NK-92 treated with Interleukin-12 subunit alpha and Interleukin-12 subunit beta, amount 100 ng/mL, for 24 hours (cell line): Measurements from ENCODE around the gene RNF212.

Experiments
- DNase-seq: peaks from one replicate; lab custom pipeline; 2025; lab: John Stamatoyannopoulos, UW

The RNF212 gene

DNA sequence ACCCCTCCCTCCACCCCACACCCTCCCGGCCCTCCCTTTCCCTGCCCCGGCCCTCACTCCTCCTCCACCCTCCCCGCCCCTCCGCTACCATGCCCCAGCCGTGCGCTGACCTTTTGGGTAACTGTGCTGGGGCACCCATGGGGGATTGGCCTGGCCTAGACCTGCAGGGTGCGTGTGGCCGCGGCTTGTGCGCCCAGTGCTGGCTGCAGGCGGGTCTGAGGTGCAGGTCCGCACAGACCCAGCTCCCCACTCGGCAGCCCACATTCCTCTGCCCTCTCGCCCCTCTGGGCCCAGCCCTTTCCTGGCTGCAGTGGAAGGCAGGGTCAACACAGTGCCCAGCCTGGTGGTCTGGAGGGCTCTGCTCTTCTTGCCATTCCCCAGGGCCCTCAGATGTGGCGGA is 77.3 kb downstream of the RNF212 start:
- no peak for DNase-seq

DNA sequence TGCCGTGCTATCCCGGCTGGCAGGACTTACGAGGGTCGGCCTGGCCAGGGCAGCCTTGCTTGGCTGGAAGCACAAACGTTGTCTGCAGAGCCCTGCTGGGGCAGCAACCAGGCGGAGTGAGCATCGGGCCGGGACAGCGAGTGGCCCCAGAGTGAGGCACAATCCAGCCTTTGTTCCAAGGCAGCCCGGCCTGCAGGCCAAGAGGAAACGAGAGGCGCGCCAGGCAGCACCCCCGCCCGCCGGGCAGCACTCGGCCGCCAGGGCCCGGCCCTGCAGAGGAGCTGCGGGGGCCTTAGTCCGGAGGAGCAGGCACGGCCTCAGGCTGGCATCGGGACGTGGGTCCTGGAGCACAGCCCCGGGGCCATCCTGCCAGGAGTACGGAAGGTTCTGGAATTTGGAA is 77.9 kb downstream of the RNF212 start:
- no peak for DNase-seq

DNA sequence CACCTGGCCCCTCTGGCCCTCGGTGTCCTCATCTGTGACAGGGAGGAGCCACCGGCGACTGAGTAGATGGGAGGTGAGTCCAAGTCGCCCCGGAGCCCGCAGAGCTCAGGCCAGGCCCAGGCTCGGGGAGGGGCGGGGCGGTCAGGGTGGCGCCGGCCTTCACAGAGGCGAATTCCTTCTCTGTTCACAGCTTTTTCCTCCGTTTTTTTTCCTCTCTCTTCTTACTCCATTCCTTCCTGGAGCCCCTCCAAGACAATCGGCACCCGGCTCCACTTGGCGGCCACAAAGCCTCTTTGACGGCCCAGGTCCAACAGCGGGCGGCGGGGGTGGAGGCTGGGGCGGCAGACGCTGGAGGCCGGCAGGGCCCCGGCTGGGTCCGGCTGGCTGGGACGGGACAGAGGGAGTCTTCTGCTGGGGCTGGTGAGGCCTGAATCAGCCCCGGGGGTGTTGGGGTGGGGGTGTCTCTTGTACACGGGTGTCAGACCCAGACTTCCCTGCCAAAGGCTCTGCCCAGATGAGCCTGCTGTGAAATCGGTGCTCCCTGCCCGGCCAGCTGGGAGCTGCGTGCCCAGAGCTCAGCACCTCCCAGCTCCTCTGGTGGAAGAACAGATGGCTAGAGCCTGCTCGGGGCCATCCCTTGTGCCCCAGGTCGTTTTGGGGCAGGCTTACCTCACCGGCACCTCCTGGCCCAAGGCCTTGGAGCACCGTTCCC is 79.4 kb downstream of the RNF212 start:
- no peak for DNase-seq

DNA sequence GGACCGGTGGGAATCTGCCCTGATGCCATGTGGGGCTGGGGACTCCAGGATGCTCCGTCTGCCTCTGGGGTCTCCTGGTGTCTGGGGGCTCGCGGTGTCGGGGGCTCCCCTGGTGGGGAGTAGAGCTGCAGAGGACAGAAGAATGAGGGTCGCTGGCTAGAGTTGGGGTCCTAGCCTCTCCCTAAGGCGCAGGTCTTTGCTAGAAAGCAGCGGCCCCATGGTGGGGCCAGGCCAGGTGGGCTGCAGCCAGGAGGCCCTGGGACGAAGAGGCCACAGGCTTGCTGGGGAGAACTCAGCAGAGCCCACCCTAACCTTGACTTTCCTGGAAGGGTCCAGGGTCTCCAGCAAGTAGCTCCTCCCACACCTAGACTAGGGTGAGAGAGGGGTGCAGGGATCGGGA is 80.5 kb downstream of the RNF212 start:
- no peak for DNase-seq

DNA sequence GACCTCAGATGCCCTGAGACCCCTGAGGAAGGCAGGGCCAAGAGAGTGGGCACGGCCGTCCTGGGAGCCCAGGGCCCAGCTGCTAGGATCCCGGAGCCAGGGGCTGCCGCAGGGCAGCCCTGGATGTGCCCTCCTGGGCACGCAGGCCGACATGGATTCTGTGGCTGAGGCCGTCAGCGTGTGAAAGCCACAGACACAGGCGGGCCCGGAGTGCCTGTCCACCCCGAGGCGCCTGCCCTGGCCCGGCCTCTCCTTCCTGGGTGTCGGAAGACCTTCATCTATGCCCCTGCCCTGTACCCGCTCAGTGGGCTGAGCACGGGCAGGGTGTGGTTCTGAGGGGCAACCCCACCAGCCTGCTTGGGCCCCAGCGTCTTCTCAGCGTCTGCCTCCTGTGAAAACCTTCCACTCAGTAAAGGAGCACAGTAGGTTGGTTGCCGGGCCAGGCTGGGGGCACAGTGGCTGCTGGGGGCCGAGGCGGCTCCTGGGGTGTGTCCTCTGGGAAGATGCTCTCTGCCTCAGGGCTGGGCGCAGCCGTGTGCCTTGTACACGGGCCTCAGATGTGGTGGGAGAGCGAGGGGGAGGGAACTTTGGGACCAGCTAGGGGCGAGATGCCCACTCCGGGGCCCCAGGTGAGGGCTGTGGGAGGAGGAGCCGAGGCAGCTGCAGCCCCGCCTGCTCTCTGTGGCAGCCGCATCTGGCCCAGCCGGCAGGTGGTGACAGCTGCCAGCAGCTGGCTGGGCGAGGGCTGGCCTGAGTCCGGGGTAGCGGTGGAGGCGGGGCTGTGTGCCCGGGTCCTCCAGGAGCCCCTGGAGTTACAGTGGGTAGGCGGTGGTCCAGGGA is 81.2 kb downstream of the RNF212 start:
- no peak for DNase-seq

DNA sequence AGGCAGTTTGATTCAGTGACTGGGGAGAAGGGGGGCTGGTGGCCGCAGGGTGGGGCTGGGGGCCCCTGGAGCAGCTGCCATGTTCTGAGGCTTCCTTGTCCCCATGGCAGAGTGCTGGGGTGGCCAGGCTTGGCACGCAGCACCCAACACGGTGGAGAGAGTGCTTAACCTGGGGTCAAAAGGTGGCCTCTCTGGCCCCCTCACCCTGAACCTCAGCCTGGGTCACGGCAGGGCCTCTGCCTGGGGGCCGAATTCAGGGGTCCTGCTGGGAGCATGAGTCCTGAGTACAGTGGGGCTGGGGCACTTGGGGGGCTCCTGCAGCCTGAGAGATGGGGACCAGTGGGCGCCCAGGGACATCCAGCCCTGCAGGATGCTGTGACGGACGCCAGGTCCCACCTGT is 82.0 kb downstream of the RNF212 start:
- DNase-seq: no peak

DNA sequence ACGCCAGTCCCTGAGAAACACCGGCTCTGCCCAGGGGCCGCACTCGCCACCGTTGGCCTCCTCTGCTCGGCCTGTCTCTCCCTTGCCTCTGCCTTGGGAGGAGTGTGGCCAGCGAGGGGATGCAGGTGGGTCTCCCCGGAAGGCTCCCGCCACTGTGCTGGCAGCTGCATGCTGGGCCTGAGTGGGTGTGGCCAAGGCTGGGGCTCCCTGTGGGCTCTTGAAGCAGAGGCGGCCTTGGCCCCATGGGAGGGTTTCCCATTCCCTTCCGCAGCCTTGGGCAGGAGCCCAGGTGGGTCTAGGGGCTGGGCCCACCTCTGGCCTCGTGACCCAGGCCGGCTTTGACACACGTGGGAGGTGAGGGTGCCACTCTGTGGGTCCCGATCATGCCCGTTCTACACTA is 82.8 kb downstream of the RNF212 start:
- DNase-seq: no peak

DNA sequence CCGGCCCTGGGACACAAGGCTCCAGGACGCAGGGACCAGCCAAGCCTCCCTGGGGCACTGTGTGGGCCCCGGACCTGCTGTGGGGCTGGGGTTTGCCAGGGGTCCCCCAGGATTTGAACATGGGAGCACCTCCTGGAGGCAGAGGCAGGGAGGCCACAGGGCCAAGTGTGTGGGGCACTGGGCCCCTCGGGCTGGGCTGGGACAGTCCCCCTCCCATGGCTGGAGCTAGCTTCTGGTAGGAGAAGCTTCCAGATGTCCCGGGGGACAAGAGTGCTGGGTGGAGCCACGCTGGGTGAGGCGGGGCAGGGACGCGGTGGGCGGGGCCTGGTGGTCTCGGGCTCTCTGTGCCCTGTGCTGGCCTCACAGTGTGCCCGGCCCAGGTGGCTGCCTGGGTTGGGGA is 83.3 kb downstream of the RNF212 start:
- DNase-seq: no peak

DNA sequence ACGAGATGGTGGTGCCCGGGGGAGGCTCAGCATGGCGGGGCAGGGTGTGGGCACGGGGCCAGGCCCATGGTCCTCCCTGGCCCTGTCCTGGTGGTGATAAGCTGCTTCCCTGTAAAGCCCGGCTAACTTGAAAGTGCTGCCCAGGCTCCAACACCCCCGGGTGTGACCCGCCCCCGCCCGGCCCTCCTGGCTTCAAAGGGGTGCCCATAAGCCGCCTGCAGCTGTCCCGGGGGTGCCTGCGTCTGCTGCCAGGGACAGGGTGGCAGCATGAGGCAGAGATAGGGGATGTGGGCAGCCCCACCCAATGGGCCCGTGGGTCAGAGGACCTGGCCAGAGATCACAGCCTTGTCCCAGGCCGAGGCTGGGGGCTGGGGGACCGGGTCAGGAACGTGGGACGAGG is 83.8 kb downstream of the RNF212 start:
- no peak for DNase-seq

DNA sequence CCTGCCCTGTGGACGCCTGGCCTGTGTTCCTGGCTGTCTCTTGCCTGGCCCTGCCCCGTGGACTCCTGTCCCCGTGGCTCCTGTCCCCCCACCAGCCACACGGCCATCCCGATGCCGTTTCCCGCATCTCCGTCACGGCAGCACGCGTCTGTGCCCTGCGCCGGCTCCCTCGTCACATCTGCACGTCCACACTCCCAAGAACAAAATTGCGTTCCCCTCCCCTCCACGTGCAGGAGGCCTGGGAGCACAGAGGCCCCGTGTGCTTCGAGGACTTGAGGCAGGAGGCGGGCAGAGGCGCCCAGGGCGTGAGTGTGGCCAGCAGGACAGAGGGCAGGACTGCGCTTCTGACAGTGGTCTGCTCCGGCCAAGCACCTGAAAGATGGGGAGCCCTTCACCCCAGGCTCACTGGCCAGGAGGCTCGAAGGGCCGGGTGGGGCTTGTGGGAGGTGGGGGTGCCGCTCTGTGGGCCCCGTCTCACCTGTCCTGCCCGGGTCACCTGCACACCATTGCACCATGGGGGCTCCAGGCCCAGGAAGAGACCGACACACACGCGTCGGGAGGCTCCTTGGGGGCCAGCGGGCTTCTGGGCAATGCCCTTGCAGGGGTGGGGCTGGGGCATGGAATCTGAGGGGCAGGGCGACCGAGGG is 84.7 kb downstream of the RNF212 start:
- no peak for DNase-seq

DNA sequence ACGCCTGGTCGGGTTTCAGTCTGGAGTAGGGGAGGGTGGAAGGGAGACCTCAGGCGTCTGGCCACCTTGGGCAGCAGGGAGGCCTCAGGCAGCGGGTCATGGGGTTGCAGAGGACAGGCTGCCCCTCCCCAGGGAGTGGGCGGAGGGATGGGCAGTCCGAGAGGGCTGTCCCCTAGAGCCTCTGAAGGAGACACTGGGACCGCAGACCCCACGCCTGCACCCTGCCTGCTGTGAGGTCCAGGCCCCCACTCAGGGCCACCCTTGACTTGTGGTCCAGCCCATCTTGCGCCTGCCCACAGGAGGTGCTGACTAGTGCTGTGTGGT is 85.5 kb downstream of the RNF212 start:
- no peak for DNase-seq

DNA sequence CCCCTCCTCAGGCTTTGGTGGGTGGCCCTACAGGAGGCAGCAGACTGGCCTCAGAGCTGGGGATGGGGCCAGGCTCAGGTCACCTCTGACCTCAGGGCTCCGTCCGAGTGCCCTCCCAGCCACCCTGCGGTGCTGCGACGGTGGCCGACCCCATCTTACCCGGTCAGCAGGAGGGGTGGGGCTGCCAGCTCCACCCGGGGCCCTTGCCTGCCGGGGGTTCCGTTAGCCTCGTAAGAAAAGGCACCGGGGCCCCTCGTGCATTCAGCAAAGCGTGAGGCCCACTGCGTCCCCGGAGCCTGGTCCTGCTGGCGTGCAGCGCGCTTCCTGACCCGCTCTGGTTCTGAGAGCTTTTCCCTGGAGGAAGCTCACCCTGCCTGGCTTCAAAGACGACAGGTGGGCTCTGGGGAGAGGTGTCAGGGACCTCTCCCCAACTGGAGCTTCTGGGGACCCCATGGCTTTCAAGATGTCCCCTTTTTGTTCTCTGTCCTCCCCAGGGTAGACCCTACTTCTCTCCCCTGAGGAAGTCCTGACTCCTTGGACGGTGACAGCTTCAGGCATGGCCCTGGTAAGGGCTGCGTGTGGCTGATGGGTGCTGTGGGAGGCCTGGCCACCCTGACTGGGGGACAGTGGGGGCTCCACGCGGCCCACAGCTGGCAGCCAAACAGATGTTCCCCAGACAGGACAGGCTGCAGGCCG is 86.0 kb downstream of the RNF212 start:
- no peak for DNase-seq

DNA sequence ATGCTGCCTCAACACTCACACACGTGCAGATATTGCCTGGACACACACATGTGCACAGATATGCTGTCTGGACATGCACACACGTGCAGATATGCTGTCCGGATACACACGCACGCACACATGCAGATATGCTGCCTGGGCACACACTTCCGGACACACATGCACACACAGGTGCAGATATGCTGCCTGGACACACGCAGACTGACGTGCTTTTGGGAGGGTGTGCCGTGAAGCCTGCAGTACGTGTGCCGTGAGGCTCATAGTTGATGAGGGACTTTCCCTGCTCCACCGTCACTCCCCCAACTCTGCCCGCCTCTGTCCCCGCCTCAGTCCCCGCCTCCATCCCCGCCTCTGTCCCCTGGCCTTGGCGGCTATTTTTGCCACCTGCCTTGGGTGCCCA is 87.2 kb downstream of the RNF212 start:
- no peak for DNase-seq

DNA sequence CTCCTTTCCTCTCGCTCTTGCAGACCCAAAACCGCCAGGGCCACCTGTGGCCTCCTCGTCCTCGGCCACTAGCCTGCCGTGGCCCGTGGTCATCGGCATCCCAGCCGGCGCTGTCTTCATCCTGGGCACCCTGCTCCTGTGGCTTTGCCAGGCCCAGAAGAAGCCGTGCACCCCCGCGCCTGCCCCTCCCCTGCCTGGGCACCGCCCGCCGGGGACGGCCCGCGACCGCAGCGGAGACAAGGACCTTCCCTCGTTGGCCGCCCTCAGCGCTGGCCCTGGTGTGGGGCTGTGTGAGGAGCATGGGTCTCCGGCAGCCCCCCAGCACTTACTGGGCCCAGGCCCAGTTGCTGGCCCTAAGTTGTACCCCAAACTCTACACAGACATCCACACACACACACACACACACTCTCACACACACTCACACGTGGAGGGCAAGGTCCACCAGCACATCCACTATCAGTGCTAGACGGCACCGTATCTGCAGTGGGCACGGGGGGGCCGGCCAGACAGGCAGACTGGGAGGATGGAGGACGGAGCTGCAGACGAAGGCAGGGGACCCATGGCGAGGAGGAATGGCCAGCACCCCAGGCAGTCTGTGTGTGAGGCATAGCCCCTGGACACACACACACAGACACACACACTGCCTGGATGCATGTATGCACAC is 88.3 kb downstream of the RNF212 start:
- no peak for DNase-seq

DNA sequence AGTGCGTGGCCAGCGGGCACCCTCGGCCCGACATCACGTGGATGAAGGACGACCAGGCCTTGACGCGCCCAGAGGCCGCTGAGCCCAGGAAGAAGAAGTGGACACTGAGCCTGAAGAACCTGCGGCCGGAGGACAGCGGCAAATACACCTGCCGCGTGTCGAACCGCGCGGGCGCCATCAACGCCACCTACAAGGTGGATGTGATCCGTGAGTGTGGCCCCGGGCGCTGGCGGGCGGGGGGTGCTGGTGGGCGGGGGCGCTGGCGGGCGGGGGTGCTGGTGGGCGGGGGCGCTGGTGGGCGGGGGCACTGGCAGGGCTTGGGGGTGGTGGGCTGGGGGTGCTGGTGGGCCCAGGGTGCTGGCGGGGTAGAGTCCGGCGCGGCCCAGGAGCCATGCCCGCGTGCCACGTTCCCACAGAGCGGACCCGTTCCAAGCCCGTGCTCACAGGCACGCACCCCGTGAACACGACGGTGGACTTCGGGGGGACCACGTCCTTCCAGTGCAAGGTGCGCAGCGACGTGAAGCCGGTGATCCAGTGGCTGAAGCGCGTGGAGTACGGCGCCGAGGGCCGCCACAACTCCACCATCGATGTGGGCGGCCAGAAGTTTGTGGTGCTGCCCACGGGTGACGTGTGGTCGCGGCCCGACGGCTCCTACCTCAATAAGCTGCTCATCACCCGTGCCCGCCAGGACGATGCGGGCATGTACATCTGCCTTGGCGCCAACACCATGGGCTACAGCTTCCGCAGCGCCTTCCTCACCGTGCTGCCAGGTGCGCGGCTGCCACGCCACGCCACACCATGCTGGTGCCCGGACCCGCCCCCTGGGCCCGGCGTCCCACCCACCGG is 89.2 kb downstream of the RNF212 start:
- no peak for DNase-seq

DNA sequence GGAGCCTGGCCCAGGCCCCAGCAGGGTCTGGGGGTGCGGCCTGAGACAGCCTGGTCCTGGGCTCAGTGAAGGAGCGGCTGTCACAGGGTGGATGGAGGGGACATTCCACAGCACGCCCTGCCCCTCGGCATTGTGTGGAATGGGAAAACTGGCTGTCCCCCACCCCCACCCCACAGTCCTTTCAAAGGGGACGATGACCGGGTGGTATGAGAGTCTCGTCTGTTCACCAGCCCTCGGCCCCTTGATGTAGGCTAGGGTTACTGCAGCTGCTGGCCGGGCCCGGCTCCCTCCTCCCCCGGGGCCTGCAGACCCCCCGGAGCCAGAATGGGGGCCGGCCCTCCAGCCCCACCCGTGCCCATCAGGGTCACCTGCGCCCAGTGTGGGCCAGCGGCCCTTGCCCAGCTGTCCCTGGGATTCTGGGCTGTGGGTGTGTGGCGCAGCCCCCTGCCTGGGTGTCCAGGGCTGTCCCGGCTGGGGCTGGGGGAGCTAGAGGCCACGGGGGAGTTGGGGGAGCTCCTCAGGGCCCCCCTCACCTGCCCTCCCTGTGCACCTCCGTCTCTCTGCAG is 90.2 kb downstream of the RNF212 start:
- DNase-seq: no peak

DNA sequence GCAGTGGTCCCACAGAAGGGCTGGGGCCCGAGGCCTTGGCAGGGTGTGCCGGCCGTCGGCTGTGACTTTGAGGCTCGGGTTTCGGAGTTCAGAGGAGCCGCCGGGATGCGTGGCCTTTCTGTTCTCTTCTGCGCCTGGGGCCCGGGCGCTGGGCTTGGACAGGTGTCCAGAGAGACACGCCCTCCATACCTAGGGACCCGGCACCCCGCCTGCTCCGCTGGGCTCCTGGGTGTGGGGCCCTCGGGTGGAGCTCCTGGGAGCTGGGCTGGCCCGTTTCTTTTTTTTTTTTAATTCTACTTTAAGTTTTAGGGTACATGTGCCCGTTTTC is 90.7 kb downstream of the RNF212 start:
- no peak for DNase-seq

DNA sequence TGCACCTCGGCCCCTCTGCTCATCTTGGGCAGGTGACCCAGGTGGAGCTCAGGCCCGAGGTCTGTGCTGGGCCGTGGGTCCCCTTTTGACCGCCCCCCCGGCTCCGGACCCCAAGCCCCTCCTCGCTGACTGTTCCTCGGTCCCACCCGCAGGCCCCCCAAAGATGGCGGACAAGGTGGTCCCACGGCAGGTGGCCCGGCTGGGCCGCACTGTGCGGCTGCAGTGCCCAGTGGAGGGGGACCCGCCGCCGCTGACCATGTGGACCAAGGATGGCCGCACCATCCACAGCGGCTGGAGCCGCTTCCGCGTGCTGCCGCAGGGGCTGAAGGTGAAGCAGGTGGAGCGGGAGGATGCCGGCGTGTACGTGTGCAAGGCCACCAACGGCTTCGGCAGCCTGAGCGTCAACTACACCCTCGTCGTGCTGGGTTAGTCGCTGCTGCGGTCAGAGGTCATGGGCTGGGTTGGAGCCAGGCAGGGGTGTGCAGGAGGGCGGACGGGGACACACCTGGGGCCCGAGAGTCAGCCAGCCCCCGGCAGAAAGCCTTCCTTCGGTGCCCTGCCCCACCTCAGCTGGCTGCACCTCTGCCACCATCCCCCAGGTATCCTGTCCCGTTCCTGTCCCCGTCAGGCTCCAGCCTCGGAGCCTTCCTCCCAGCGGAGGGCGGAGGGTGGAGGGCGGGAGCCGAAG is 91.2 kb downstream of the RNF212 start:
- DNase-seq: no peak
